ENCODE measurements around the gene UNCX.

GRCh38 chr7:1276626-1277175 lies 44.0 kb downstream of the UNCX start:
- TF ChIP-seq, protein P1, sequence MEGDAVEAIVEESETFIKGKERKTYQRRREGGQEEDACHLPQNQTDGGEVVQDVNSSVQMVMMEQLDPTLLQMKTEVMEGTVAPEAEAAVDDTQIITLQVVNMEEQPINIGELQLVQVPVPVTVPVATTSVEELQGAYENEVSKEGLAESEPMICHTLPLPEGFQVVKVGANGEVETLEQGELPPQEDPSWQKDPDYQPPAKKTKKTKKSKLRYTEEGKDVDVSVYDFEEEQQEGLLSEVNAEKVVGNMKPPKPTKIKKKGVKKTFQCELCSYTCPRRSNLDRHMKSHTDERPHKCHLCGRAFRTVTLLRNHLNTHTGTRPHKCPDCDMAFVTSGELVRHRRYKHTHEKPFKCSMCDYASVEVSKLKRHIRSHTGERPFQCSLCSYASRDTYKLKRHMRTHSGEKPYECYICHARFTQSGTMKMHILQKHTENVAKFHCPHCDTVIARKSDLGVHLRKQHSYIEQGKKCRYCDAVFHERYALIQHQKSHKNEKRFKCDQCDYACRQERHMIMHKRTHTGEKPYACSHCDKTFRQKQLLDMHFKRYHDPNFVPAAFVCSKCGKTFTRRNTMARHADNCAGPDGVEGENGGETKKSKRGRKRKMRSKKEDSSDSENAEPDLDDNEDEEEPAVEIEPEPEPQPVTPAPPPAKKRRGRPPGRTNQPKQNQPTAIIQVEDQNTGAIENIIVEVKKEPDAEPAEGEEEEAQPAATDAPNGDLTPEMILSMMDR (IDR thresholded peaks at IDR 0.05): no peak
- TF ChIP-seq POLR2A (IDR thresholded peaks at IDR 0.05) (no peak), POLR2AphosphoS5 (IDR thresholded peaks at IDR 0.05) (no peak)
